Calu3 (cell line): ENCODE results near the gene MORF4L1. TPM values are rescaled to one million over a fixed set of nuclear protein-coding genes. Genes with fewer than 3 reads are reported as not detected.

ENCODE experiments used
- BruUV-seq: library from RNA; stranded (reverse); fragments of 400-500 nt; replicated peaks from 2 replicates; lab custom pipeline; 2021; lab: Mats Ljungman, UMichigan
- CTCF ChIA-PET: fragments of 300-600 bp; sonication (Branson Sonifier 250); formaldehyde crosslinking; loops from one replicate; lab custom pipeline; 2022; ENCODE audit warnings: antibody characterized with exemption; lab: Charles Lee
- DNase-seq: peaks from one replicate; pipeline ENCODE4 v3.0.0; 2022
- H3K27ac Mint-ChIP-seq: one replicate; pipeline ENCODE4 v1.8.0; 2022; ENCODE audit warnings: mixed read lengths; ENCODE audit not compliant: unreplicated experiment
- H3K27me3 Mint-ChIP-seq: one replicate; pipeline ENCODE4 v1.8.0; 2022; ENCODE audit warnings: mixed read lengths; ENCODE audit not compliant: unreplicated experiment
- H3K36me3 Mint-ChIP-seq: one replicate; pipeline ENCODE4 v1.8.0; 2022; ENCODE audit warnings: mild to moderate bottlenecking, moderate library complexity, mixed read lengths; ENCODE audit not compliant: insufficient read depth, unreplicated experiment
- H3K4me1 Mint-ChIP-seq: one replicate; pipeline ENCODE4 v1.8.0; 2022; ENCODE audit warnings: mild to moderate bottlenecking, low read depth, mixed read lengths; ENCODE audit not compliant: unreplicated experiment
- H3K4me3 Mint-ChIP-seq: one replicate; pipeline ENCODE4 v1.8.0; 2022; ENCODE audit warnings: mild to moderate bottlenecking, low read depth, moderate library complexity, mixed read lengths; ENCODE audit not compliant: unreplicated experiment
- H3K9me3 Mint-ChIP-seq: one replicate; pipeline ENCODE4 v1.8.0; 2022; ENCODE audit warnings: low read depth, mixed read lengths; ENCODE audit not compliant: unreplicated experiment
- intact Hi-C: fragments of 100-400 bp; cut with micrococcal nuclease; formaldehyde crosslinking; loops from one replicate; pipeline ENCODE4 v1.10.0; 2022; ENCODE audit not compliant: unreplicated experiment
- total RNA-seq: library from RNA; stranded (reverse); gene quantifications from 2 replicates; pipeline ENCODE4 v1.2.3, GENCODE V29; 2022
- TF ChIP-seq, protein P1 (sequence below): fragments of 200-600 bp; IDR thresholded peaks from one replicate; pipeline ENCODE4 v1.8.0; 2022; ENCODE audit warnings: antibody characterized with exemption; ENCODE audit not compliant: unreplicated experiment

MORF4L1 gene
- total RNA-seq, 1 experiment from 2014 or later: 335 TPM

DNA sequence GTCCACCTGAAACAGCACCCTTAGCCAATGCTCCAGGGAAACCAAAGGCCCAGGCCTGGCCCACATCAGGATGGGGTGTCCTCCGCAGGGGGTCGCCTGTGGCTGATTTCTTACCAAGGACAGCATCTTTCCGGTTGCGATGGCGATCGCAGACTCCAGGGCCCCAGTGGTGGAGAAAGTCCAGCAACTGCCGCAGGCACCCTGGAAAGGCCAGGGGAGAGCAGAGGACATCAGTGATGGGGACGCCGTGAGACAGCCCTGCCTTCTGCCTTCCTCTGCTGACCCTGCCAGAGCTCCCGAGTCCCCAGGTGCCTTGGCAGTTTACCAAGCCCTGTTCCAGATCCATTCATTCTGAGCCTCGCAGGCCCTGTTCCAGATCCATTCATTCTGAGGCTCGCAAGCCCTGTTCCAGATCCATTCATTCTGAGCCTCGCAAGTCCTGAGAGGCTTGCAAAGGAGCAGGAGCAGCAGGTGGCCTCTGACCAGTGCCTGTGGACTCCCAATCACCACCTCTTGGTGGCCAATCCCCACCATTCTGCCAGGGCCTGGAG lies 59.6 kb downstream of the MORF4L1 start:
- intact Hi-C loops: no loop called here
- CTCF ChIA-PET: no interaction called here
- Mint-ChIP-seq H3K27ac (no peak overlapping the region), H3K36me3 (peaks cover 60% of the 10 kb centered on the region), H3K27me3 (no peaks in the 10 kb centered on the region), H3K9me3 (no peaks in the 10 kb centered on the region), H3K4me3 (no peak overlapping the region), H3K4me1 (peaks cover 8% of the 10 kb centered on the region)
- no TSS peak for BruUV-seq
- no peak for DNase-seq
- TF ChIP-seq, protein P1, sequence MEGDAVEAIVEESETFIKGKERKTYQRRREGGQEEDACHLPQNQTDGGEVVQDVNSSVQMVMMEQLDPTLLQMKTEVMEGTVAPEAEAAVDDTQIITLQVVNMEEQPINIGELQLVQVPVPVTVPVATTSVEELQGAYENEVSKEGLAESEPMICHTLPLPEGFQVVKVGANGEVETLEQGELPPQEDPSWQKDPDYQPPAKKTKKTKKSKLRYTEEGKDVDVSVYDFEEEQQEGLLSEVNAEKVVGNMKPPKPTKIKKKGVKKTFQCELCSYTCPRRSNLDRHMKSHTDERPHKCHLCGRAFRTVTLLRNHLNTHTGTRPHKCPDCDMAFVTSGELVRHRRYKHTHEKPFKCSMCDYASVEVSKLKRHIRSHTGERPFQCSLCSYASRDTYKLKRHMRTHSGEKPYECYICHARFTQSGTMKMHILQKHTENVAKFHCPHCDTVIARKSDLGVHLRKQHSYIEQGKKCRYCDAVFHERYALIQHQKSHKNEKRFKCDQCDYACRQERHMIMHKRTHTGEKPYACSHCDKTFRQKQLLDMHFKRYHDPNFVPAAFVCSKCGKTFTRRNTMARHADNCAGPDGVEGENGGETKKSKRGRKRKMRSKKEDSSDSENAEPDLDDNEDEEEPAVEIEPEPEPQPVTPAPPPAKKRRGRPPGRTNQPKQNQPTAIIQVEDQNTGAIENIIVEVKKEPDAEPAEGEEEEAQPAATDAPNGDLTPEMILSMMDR: no peak

DNA sequence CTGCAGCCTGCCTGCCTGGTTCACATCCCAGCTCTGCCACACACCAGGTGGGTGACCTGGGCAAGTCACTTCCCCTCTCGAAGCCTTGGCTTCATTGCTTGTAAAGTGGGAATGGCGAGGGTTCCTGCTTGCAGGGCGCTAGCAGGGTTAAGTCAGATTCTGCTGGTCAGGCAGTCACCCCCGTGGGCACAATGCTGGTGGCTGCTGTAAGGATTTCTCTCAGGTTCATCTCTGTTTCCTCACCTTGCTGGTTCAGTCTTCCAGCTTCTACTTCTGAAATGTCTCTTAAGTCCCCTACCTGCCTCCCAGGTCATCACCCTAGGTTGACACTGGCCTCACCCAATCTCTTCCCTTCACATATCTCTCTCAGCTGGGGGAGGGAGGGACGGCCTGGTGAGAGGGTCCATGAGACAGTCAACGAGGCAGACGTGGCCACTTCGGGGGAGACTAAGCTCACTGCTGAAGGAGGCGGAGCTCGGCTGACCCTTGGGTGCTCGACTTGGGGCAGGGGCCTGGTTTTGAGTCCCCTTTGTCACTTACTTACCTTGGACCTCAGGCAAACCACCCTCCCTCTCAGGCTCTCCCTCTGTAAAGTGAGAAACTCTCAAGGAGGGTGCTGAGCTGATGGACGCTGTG lies 60.6 kb downstream of the MORF4L1 start:
- DNase-seq: no peak
- intact Hi-C loops: no loop called here
- Mint-ChIP-seq H3K27me3 (no peaks in the 10 kb centered on the region), H3K9me3 (no peaks in the 10 kb centered on the region), H3K27ac (no peak overlapping the region), H3K4me3 (no peak overlapping the region), H3K4me1 (peaks cover 8% of the 10 kb centered on the region), H3K36me3 (peaks cover 62% of the 10 kb centered on the region)
- TF ChIP-seq, protein P1: no peak
- CTCF ChIA-PET: no interaction called here
- no TSS peak for BruUV-seq

DNA sequence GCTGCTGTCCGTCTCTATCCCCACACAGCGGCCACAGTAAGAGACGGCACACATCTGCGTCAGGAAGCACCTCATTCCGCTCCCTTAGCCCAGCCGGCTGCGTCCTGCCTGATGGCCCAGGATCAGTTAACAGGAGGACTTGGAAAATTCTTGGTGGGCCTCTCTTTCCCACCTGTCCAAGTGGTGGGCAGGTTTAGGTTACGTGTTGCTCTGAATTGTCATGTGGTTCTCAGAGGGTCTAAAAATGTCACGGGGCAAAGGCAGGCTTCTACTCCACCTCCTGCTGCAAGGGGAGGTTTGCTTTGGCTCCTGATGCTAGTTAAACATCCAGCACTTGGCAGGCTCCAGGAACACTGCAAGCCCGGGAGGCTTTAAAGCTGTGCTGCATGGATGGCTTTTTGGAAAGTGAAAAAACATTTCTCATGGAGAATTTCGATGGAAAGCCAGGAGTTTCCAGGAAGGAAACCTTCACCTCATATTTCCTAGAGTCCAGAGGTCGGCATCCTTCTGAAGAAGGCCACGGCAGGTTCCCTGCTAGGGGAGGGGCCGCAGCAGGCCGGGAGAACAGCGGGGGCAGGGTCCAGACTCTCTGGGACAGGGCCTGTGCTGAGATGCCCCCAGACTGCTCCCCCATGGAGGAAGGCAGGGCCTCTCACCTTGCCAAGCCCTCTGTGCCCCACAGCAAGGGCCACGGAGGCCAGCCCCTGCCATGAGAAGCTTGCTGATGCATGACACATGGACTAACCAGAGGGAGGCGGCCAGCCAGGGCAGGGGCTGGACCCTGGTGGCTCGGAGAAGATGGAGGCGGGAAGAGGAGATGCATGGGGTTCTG lies 61.3 kb downstream of the MORF4L1 start:
- TF ChIP-seq, protein P1: no peak
- H3K27me3 Mint-ChIP-seq: no peaks in the 10 kb centered on the region
- BruUV-seq: no TSS peak
- H3K4me3 Mint-ChIP-seq: no peak overlapping the region
- intact Hi-C loops: no loop called here
- peaks cover 8% of the 10 kb centered on the region for H3K4me1 Mint-ChIP-seq
- H3K27ac Mint-ChIP-seq: no peak overlapping the region
- no peaks in the 10 kb centered on the region for H3K9me3 Mint-ChIP-seq
- CTCF ChIA-PET: interaction anchor here (1.1 kb wide), 1 partner anchor 27 kb away, joined by 4 read pairs; no protein-coding TSS in a partner anchor
- DNase-seq: no peak
- H3K36me3 Mint-ChIP-seq: peaks cover 60% of the 10 kb centered on the region

DNA sequence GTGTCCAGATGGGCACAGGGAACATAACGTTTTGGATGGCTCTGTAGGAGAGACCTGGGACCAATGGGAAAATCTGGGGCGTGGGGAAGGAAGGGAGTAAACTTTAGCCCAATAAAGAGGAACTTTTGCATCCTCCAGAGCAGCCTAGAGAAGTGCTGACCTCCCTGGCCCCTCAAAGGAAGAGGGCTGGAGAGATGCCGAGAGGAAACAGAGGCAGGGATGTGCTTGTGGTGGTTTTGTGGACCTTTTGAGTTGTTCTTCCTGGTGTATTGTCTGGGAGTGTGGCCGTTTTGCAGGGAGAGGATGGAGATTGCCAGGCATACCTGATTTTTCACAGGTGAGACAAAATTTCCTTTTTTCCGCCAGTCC lies 61.9 kb downstream of the MORF4L1 start:
- CTCF ChIA-PET: interaction anchor here (1.1 kb wide), 1 partner anchor 27 kb away, joined by 4 read pairs; no protein-coding TSS in a partner anchor
- TF ChIP-seq, protein P1: no peak
- H3K36me3 Mint-ChIP-seq: peaks cover 57% of the 10 kb centered on the region
- H3K4me3 Mint-ChIP-seq: no peak overlapping the region
- no peak overlapping the region for H3K27ac Mint-ChIP-seq
- no TSS peak for BruUV-seq
- DNase-seq: no peak
- H3K4me1 Mint-ChIP-seq: peaks cover 8% of the 10 kb centered on the region
- H3K27me3 Mint-ChIP-seq: no peaks in the 10 kb centered on the region
- no peaks in the 10 kb centered on the region for H3K9me3 Mint-ChIP-seq
- intact Hi-C loops: no loop called here
